Measurements from ENCODE around the gene SEMA4A. TPM values are rescaled to one million over a fixed set of nuclear protein-coding genes. Genes with fewer than 3 reads are reported as not detected.

The SEMA4A gene
- polyA plus RNA-seq, 1 donor from 2014 or later: 17.1 TPM

DNA sequence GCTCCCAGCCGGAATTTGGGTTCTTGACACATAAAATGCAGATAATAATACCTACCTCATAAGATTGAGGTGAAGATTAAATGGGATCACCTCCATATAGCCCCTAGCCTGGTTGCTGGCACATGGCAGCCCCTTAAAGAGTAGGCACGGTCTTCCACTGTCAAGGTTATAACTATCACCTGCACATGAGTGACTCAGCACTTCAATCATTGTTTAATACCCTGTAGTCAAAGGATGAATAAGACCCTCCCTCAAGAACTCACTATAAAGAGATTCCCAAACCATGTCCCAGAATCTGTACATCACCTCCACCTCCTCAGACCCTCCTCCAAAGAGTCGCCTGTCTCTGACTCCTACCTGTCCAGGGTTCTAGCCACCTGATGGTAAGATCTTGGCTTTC lies 45.3 kb upstream of the SEMA4A start:
- no peaks in the 10 kb centered on the region for H3K9me2 ChIP-seq (ENCODE audit: insufficient read depth, low read length)
- no peak overlapping the region for H3K4me3 ChIP-seq (ENCODE audit: low read length)
- no peak overlapping the region for H2AFZ ChIP-seq (ENCODE audit: low read depth, low read length)
- H3K9ac ChIP-seq (ENCODE audit: low read length): no peak overlapping the region
- TF ChIP-seq SMC3 (conservative IDR thresholded peaks at IDR 0.05; ENCODE audit: poor library complexity) (no peak), POLR2AphosphoS5 (IDR thresholded peaks at IDR 0.05) (no peak), RAD21 (conservative IDR thresholded peaks at IDR 0.05) (no peak), MXI1 (conservative IDR thresholded peaks at IDR 0.05; ENCODE audit: poor library complexity, severe bottlenecking) (no peak), EP300 (conservative IDR thresholded peaks at IDR 0.05; ENCODE audit: poor library complexity, severe bottlenecking) (no peak), EZH2 (IDR thresholded peaks at IDR 0.05; ENCODE audit: borderline replicate concordance, insufficient read depth, low read length, poor library complexity, severe bottlenecking) (no peak), TAF1 (IDR thresholded peaks at IDR 0.05; ENCODE audit: low read depth) (no peak)
- TF ChIP-seq, protein P1, sequence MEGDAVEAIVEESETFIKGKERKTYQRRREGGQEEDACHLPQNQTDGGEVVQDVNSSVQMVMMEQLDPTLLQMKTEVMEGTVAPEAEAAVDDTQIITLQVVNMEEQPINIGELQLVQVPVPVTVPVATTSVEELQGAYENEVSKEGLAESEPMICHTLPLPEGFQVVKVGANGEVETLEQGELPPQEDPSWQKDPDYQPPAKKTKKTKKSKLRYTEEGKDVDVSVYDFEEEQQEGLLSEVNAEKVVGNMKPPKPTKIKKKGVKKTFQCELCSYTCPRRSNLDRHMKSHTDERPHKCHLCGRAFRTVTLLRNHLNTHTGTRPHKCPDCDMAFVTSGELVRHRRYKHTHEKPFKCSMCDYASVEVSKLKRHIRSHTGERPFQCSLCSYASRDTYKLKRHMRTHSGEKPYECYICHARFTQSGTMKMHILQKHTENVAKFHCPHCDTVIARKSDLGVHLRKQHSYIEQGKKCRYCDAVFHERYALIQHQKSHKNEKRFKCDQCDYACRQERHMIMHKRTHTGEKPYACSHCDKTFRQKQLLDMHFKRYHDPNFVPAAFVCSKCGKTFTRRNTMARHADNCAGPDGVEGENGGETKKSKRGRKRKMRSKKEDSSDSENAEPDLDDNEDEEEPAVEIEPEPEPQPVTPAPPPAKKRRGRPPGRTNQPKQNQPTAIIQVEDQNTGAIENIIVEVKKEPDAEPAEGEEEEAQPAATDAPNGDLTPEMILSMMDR (IDR thresholded peaks at IDR 0.05; ENCODE audit: poor library complexity, severe bottlenecking): no peak
- TF ChIP-seq, protein P2, sequence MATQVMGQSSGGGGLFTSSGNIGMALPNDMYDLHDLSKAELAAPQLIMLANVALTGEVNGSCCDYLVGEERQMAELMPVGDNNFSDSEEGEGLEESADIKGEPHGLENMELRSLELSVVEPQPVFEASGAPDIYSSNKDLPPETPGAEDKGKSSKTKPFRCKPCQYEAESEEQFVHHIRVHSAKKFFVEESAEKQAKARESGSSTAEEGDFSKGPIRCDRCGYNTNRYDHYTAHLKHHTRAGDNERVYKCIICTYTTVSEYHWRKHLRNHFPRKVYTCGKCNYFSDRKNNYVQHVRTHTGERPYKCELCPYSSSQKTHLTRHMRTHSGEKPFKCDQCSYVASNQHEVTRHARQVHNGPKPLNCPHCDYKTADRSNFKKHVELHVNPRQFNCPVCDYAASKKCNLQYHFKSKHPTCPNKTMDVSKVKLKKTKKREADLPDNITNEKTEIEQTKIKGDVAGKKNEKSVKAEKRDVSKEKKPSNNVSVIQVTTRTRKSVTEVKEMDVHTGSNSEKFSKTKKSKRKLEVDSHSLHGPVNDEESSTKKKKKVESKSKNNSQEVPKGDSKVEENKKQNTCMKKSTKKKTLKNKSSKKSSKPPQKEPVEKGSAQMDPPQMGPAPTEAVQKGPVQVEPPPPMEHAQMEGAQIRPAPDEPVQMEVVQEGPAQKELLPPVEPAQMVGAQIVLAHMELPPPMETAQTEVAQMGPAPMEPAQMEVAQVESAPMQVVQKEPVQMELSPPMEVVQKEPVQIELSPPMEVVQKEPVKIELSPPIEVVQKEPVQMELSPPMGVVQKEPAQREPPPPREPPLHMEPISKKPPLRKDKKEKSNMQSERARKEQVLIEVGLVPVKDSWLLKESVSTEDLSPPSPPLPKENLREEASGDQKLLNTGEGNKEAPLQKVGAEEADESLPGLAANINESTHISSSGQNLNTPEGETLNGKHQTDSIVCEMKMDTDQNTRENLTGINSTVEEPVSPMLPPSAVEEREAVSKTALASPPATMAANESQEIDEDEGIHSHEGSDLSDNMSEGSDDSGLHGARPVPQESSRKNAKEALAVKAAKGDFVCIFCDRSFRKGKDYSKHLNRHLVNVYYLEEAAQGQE (IDR thresholded peaks at IDR 0.05; ENCODE audit: borderline replicate concordance): no peak
- H4K20me1 ChIP-seq (ENCODE audit: insufficient read depth): no peaks in the 10 kb centered on the region
- H3K4me2 ChIP-seq (ENCODE audit: low read length): no peak overlapping the region
- no peaks in the 10 kb centered on the region for H3K9me3 ChIP-seq (ENCODE audit: low read length)
- H3K27ac ChIP-seq (ENCODE audit: low read length): no peak overlapping the region
- H3K27me3 ChIP-seq (ENCODE audit: insufficient read depth, low read depth, low read length): no peaks in the 10 kb centered on the region
- H3K36me3 ChIP-seq (ENCODE audit: insufficient read depth, low read length): no peaks in the 10 kb centered on the region
- H3K79me2 ChIP-seq (replicated peaks; ENCODE audit: insufficient read depth, low read length): peaks cover 23% of the 10 kb centered on the region
- H3F3A ChIP-seq (ENCODE audit: insufficient read depth, low read length, poor library complexity, severe bottlenecking): peaks cover 5% of the 10 kb centered on the region

DNA sequence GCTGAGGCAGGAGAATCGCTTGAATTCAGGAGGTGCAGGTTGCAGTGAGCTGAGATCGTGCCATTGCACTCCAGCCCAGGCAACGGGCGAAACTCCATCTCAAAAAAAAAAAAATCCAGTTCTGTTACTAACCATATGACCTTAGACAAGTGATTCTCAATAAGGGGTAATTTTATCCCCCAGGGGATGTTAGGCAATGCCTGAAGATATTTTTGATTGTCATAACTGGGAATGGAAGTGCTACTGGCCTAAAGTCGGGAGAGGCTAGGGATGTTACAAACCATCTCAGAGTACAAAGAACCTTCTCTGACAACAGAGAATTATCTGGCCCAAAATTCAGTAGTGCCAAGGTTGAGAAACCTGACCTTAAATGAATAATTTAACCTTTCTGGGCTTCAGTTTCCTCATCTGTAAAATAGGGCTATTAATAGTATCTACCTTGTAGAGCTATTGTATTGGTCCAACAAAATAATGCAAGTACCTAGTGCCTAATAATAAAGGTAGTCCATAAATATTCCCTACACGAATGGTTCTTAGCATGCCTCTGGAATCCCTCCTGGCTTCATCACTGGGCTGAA lies 44.6 kb upstream of the SEMA4A start:
- Histone ChIP-seq H3K27me3 (ENCODE audit: insufficient read depth, low read depth, low read length) (no peaks in the 10 kb centered on the region), H3K4me3 (ENCODE audit: low read length) (no peak overlapping the region), H3K36me3 (ENCODE audit: insufficient read depth, low read length) (no peaks in the 10 kb centered on the region), H3K9me3 (ENCODE audit: low read length) (no peaks in the 10 kb centered on the region), H3K79me2 (replicated peaks; ENCODE audit: insufficient read depth, low read length) (peaks cover 22% of the 10 kb centered on the region), H2AFZ (ENCODE audit: low read depth, low read length) (no peak overlapping the region), H3K4me2 (ENCODE audit: low read length) (no peak overlapping the region), H4K20me1 (ENCODE audit: insufficient read depth) (no peaks in the 10 kb centered on the region), H3F3A (ENCODE audit: insufficient read depth, low read length, poor library complexity, severe bottlenecking) (peaks cover 5% of the 10 kb centered on the region), H3K9me2 (ENCODE audit: insufficient read depth, low read length) (no peaks in the 10 kb centered on the region), H3K9ac (ENCODE audit: low read length) (no peak overlapping the region), H3K27ac (ENCODE audit: low read length) (no peak overlapping the region)
- TF ChIP-seq POLR2AphosphoS5 (IDR thresholded peaks at IDR 0.05) (no peak), MXI1 (conservative IDR thresholded peaks at IDR 0.05; ENCODE audit: poor library complexity, severe bottlenecking) (no peak), SMC3 (conservative IDR thresholded peaks at IDR 0.05; ENCODE audit: poor library complexity) (no peak), TAF1 (IDR thresholded peaks at IDR 0.05; ENCODE audit: low read depth) (no peak), EZH2 (IDR thresholded peaks at IDR 0.05; ENCODE audit: borderline replicate concordance, insufficient read depth, low read length, poor library complexity, severe bottlenecking) (no peak), RAD21 (conservative IDR thresholded peaks at IDR 0.05) (no peak), EP300 (conservative IDR thresholded peaks at IDR 0.05; ENCODE audit: poor library complexity, severe bottlenecking) (no peak)
- TF ChIP-seq, protein P2 (IDR thresholded peaks at IDR 0.05; ENCODE audit: borderline replicate concordance): no peak
- TF ChIP-seq, protein P1 (IDR thresholded peaks at IDR 0.05; ENCODE audit: poor library complexity, severe bottlenecking): no peak

Data from neural cell (in vitro differentiated cells).